Mesothelial cell of epicardium (in vitro differentiated cells): ENCODE results near the gene SERPINF2. TPM values are rescaled to one million over a fixed set of nuclear protein-coding genes. Genes with fewer than 3 reads are reported as not detected.

Source experiments
- DNase-seq, 2 experiments: peaks; one replicate each; pipeline ENCODE4 v3.0.0; 2021; ENCODE audit warnings: low spot score in 2 of 2; ENCODE audit not compliant: unreplicated experiment in 2 of 2
- H3K27ac Mint-ChIP-seq: 2 replicates; pipeline ENCODE4 v1.8.0; 2021; ENCODE audit warnings: mixed read lengths
- H3K27me3 Mint-ChIP-seq: 2 replicates; pipeline ENCODE4 v1.8.0; 2021; ENCODE audit warnings: low read depth, mixed read lengths
- H3K36me3 Mint-ChIP-seq: 2 replicates; pipeline ENCODE4 v1.8.0; 2021; ENCODE audit warnings: mixed read lengths
- H3K4me1 Mint-ChIP-seq: 2 replicates; pipeline ENCODE4 v1.8.0; 2021; ENCODE audit warnings: mixed read lengths
- H3K4me3 Mint-ChIP-seq: 2 replicates; pipeline ENCODE4 v1.8.0; 2021; ENCODE audit warnings: mild to moderate bottlenecking, moderate library complexity, mixed read lengths
- H3K9me3 Mint-ChIP-seq: 2 replicates; pipeline ENCODE4 v1.8.0; 2021; ENCODE audit warnings: mixed read lengths
- total RNA-seq: library from RNA; stranded (reverse); gene quantifications from 3 replicates; pipeline ENCODE4 v1.2.1, GENCODE V29; 2021
- TF ChIP-seq, protein P1 (sequence below): fragments of 200-600 bp; sonication (generic); IDR thresholded peaks from one replicate; pipeline ENCODE4 v1.5.0; 2021; ENCODE audit warnings: antibody characterized with exemption; ENCODE audit not compliant: unreplicated experiment

The SERPINF2 gene
- total RNA-seq, 1 donor from 2014 or later: 0.63 TPM

DNA sequence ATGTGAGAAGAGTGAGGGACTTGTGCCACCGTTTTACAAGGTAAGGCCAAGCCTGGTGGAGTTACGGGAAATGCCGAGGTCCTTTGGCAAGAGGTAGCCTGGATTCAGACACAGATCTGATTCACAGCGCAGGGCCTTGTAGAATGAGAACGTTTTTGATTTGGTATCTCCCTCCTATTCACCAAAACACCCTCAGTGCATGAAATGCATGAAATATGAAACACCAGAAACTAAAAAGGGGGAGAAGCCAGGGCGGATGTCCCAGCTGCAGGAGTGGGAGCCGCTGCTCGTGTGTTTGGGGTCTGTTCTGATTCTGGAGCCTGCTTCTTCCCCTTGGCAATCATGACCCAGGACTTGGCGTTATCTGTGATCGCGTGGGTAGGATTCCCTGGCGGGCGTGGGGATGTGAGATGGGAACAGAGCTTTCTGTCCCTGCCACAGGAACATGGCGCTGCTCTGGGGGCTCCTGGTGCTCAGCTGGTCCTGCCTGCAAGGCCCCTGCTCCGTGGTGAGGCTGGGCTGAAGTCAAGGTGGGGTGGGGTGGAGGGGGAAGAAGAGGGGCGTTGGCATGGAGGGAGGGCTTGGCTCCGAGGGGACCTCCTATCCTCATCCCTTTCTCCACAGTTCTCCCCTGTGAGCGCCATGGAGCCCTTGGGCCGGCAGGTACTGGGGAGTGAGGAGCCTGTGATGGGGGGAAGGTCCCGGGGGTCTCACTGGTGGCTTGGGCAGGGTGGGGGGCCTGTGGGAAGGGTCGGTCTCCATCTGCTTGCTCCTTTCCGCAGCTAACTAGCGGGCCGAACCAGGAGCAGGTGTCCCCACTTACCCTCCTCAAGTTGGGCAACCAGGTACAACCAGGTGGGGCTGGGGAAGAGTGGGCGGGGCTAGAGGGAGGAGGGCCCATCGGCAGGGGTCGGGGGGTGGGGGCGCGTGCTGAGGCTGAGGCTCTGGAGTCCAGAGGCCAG lies 2.2 kb downstream of the SERPINF2 start:
- no peak overlapping the region for H3K27ac Mint-ChIP-seq
- H3K4me3 Mint-ChIP-seq: no peak overlapping the region
- no peaks in the 10 kb centered on the region for H3K27me3 Mint-ChIP-seq
- H3K36me3 Mint-ChIP-seq: no peaks in the 10 kb centered on the region
- DNase-seq: no peak
- H3K4me1 Mint-ChIP-seq: peaks cover 5% of the 10 kb centered on the region
- no peaks in the 10 kb centered on the region for H3K9me3 Mint-ChIP-seq
- TF ChIP-seq, protein P1, sequence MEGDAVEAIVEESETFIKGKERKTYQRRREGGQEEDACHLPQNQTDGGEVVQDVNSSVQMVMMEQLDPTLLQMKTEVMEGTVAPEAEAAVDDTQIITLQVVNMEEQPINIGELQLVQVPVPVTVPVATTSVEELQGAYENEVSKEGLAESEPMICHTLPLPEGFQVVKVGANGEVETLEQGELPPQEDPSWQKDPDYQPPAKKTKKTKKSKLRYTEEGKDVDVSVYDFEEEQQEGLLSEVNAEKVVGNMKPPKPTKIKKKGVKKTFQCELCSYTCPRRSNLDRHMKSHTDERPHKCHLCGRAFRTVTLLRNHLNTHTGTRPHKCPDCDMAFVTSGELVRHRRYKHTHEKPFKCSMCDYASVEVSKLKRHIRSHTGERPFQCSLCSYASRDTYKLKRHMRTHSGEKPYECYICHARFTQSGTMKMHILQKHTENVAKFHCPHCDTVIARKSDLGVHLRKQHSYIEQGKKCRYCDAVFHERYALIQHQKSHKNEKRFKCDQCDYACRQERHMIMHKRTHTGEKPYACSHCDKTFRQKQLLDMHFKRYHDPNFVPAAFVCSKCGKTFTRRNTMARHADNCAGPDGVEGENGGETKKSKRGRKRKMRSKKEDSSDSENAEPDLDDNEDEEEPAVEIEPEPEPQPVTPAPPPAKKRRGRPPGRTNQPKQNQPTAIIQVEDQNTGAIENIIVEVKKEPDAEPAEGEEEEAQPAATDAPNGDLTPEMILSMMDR: no peak

DNA sequence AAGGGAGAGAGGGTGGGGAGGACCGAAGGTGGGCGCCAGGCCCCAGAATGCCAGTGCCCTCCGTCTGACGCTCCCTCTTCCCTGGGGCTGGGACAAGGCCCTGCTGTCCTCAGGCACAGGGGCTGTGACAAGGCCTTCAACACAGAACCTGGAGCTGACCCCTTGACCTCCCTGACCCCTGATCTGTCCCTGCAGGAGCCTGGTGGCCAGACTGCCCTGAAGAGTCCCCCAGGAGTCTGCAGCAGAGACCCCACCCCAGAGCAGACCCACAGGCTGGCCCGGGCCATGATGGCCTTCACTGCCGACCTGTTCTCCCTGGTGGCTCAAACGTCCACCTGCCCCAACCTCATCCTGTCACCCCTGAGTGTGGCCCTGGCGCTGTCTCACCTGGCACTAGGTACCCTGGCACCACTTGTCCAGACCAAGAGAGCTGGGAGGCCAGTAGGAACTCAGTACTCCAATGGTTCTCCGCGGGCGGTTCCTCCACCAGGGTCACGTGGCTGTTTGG lies 2.9 kb downstream of the SERPINF2 start:
- no peaks in the 10 kb centered on the region for H3K9me3 Mint-ChIP-seq
- no peaks in the 10 kb centered on the region for H3K36me3 Mint-ChIP-seq
- no peak overlapping the region for H3K27ac Mint-ChIP-seq
- TF ChIP-seq, protein P1: no peak
- no peak for DNase-seq
- H3K4me3 Mint-ChIP-seq: no peak overlapping the region
- no peaks in the 10 kb centered on the region for H3K27me3 Mint-ChIP-seq
- peaks cover 5% of the 10 kb centered on the region for H3K4me1 Mint-ChIP-seq

DNA sequence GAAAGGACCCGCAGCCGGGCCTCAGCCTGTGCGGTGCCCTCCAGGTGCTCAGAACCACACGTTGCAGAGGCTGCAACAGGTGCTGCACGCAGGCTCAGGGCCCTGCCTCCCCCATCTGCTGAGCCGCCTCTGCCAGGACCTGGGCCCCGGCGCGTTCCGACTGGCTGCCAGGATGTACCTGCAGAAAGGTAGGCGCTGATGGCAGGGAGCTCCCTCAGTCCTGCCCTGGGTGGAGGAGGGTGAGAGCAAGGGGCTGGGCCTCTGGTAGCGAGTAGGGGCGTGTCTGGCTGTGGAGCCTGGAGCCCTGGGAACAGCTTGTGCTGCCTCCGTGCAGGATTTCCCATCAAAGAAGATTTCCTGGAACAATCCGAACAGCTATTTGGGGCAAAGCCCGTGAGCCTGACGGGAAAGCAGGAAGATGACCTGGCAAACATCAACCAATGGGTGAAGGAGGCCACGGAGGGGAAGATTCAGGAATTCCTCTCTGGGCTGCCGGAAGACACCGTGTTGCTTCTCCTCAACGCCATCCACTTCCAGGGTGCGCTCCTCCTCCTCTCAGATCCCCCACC lies 4.4 kb downstream of the SERPINF2 start:
- H3K27me3 Mint-ChIP-seq: no peaks in the 10 kb centered on the region
- H3K4me3 Mint-ChIP-seq: no peak overlapping the region
- H3K9me3 Mint-ChIP-seq: no peaks in the 10 kb centered on the region
- no peaks in the 10 kb centered on the region for H3K36me3 Mint-ChIP-seq
- TF ChIP-seq, protein P1: no peak
- H3K4me1 Mint-ChIP-seq: peaks cover 5% of the 10 kb centered on the region
- no peak overlapping the region for H3K27ac Mint-ChIP-seq
- DNase-seq: no peak

DNA sequence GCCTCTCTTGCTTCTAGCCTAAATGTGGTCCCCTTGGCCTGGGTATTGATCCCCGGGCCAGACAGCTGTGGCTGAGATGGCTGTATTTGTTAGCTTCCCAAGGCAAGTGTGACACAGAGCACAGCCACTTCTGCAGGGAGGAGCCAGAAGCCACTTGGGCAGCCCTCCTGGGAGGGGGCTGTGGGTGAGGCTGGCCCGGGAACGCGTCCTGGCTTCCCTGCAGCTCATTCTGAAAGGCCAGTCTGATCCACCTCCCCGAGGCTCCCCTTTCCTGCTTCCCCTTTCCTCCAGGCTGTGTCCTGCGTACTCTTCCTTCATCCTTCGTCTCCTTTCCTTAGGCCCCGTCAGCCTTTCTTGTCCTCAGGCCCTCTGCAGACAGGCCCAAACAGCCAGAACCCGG lies 8.0 kb downstream of the SERPINF2 start:
- H3K4me3 Mint-ChIP-seq: no peak overlapping the region
- DNase-seq: no peak
- peaks cover 3% of the 10 kb centered on the region for H3K4me1 Mint-ChIP-seq
- H3K36me3 Mint-ChIP-seq: no peaks in the 10 kb centered on the region
- TF ChIP-seq, protein P1: no peak
- no peak overlapping the region for H3K27ac Mint-ChIP-seq
- H3K9me3 Mint-ChIP-seq: no peaks in the 10 kb centered on the region
- no peaks in the 10 kb centered on the region for H3K27me3 Mint-ChIP-seq

DNA sequence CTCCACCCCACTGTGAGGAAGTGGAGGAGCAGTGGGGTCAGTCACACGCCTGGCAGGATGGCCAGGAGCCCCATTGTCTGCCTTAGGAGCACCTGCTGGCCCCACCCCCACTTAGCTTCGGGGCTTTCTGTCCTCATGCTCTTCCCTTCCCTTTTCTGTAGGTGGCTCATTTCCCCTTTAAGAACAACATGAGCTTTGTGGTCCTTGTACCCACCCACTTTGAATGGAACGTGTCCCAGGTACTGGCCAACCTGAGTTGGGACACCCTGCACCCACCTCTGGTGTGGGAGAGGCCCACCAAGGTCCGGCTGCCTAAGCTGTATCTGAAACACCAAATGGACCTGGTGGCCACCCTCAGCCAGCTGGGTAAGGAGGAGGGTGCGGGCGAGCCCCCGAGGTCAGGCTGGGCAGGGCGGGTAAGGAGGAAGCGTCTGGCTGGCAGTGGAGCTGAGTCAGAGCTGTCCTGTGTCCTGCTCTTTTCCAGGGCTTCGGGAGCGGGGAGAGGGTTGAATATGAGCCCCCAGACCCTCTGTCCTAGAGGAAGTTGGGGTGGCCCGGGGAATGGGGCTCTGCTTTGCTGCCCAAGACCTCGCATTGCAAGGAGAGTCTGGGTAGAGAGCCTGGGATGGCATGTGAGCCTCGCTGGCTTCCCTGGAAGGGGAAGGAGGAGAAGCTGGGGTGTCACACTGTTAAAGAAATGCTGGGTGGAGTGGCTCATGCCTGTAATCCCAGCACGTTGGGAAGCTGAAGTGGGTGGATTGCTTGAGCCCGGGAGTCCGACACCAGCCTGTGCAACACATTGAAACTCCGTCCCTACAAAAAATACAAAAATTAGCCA lies 10.0 kb downstream of the SERPINF2 start:
- TF ChIP-seq, protein P1: no peak
- no peak overlapping the region for H3K4me3 Mint-ChIP-seq
- H3K4me1 Mint-ChIP-seq: peaks cover 7% of the 10 kb centered on the region
- no peaks in the 10 kb centered on the region for H3K9me3 Mint-ChIP-seq
- no peaks in the 10 kb centered on the region for H3K36me3 Mint-ChIP-seq
- H3K27me3 Mint-ChIP-seq: no peaks in the 10 kb centered on the region
- DNase-seq: no peak
- no peak overlapping the region for H3K27ac Mint-ChIP-seq
